GM18517 (cell line): Measurements from ENCODE around the gene LEMD2.

ENCODE experiments used
- ATAC-seq: cut with Tn5 transposase; IDR thresholded peaks from one replicate; pipeline ENCODE4 v1.9.1; 2021; ENCODE audit warnings: mild to moderate bottlenecking, moderate library complexity; ENCODE audit not compliant: unreplicated experiment

Gene LEMD2

GRCh38 chr6:33797626-33798342, 8.9 kb upstream of the LEMD2 start:
- no peak for ATAC-seq

- no peak for ATAC-seq
Observed at GRCh38 chr6:33794910-33795623, 6.1 kb upstream of the LEMD2 start.

- ATAC-seq = no peak
Observed at GRCh38 chr6:33792981-33793380, 4.1 kb upstream of the LEMD2 start.

GRCh38 chr6:33791620-33792019, 2.7 kb upstream of the LEMD2 start:
- no peak for ATAC-seq

GRCh38 chr6:33790910-33791309, 2.0 kb upstream of the LEMD2 start:
- no peak for ATAC-seq

GRCh38 chr6:33790379-33790778, 1.4 kb upstream of the LEMD2 start:
- no peak for ATAC-seq

- ATAC-seq = no peak
Observed at GRCh38 chr6:33789550-33789895, 593 bp upstream of the LEMD2 start.

GRCh38 chr6:33787954-33788693, 806 bp downstream of the LEMD2 start:
- peak; percentile 41 for ATAC-seq

- no peak for ATAC-seq
Observed at GRCh38 chr6:33787346-33787953, 1.5 kb downstream of the LEMD2 start.

GRCh38 chr6:33786736-33787135, 2.2 kb downstream of the LEMD2 start:
- ATAC-seq = no peak

- ATAC-seq = no peak
Observed at GRCh38 chr6:33785778-33786177, 3.2 kb downstream of the LEMD2 start.

GRCh38 chr6:33784787-33785186, 4.1 kb downstream of the LEMD2 start:
- no peak for ATAC-seq

GRCh38 chr6:33783781-33784520, 5.0 kb downstream of the LEMD2 start:
- no peak for ATAC-seq

GRCh38 chr6:33782561-33782960, 6.4 kb downstream of the LEMD2 start:
- no peak for ATAC-seq

GRCh38 chr6:33781131-33781975, 7.6 kb downstream of the LEMD2 start:
- no peak for ATAC-seq

GRCh38 chr6:33779895-33780294, 9.0 kb downstream of the LEMD2 start:
- no peak for ATAC-seq

GRCh38 chr6:33779290-33779689, 9.6 kb downstream of the LEMD2 start:
- ATAC-seq = no peak

- ATAC-seq = no peak
Observed at GRCh38 chr6:33778444-33779121, 10.3 kb downstream of the LEMD2 start.
